Activated gamma-delta T cell (primary cell): ENCODE data around the gene SLFN5.
"Not testable (repeated sequence)": the region's sequence is repeated elsewhere in the genome, so short reads cannot be mapped to it uniquely, and the experiment has no call there.

Experiments used
- DNase-seq: peaks from one replicate; lab custom pipeline; 2025; lab: John Stamatoyannopoulos, UW

The SLFN5 gene

GRCh38 chr17:35291802-35292201, 48.9 kb downstream of the SLFN5 start:
- no peak for DNase-seq

- no peak for DNase-seq
These were observed 50.4 kb downstream of the SLFN5 start for GRCh38 chr17:35293151-35293847.

- no peak for DNase-seq
These were observed 51.9 kb downstream of the SLFN5 start for GRCh38 chr17:35294756-35295155.

GRCh38 chr17:35295686-35296085, 52.8 kb downstream of the SLFN5 start:
- DNase-seq: no peak

- no peak for DNase-seq
These were observed 54.8 kb downstream of the SLFN5 start for GRCh38 chr17:35297666-35298065.

- DNase-seq: no peak
These were observed 55.8 kb downstream of the SLFN5 start for GRCh38 chr17:35298639-35299038.

- DNase-seq: no peak
These were observed 56.3 kb downstream of the SLFN5 start for GRCh38 chr17:35299135-35299534.

- not testable (repeated sequence) for DNase-seq
These were observed 66.5 kb downstream of the SLFN5 start for GRCh38 chr17:35309345-35309744.

- DNase-seq: no peak
These were observed 69.5 kb downstream of the SLFN5 start for GRCh38 chr17:35312346-35312745.

- no peak for DNase-seq
These were observed 70.2 kb downstream of the SLFN5 start for GRCh38 chr17:35312790-35313711.

- no peak for DNase-seq
These were observed 71.1 kb downstream of the SLFN5 start for GRCh38 chr17:35313875-35314409.

- no peak for DNase-seq
These were observed 71.7 kb downstream of the SLFN5 start for GRCh38 chr17:35314415-35315216.

GRCh38 chr17:35315283-35315682, 72.4 kb downstream of the SLFN5 start:
- DNase-seq: no peak

GRCh38 chr17:35315971-35316370, 73.1 kb downstream of the SLFN5 start:
- no peak for DNase-seq

GRCh38 chr17:35322749-35323148, 79.9 kb downstream of the SLFN5 start:
- no peak for DNase-seq
